Panc1 (cell line): ENCODE data around the gene METTL23. TPM values are rescaled to one million over a fixed set of nuclear protein-coding genes. Genes with fewer than 3 reads are reported as not detected.
A peak's percentile ranks its signal among the peaks of the same experiment; 100 is the strongest.

Experiments
- ATAC-seq: fragments of 200-7000 bp; cut with Tn5 transposase; 2 replicates; pipeline ENCODE4 v1.9.1; 2020; ENCODE audit warnings: mild to moderate bottlenecking, moderate library complexity
- BruUV-seq: library from RNA; stranded (reverse); fragments of 400-500 nt; replicated peaks from 2 replicates; lab custom pipeline; 2021; lab: Mats Ljungman, UMichigan
- CTCF ChIA-PET: fragments of 300-600 bp; sonication (Branson Sonifier 250); formaldehyde crosslinking; loops from one replicate; lab custom pipeline; 2022; ENCODE audit warnings: antibody characterized with exemption; lab: Charles Lee
- POLR2A ChIA-PET: fragments of 300-600 bp; sonication (Branson Sonifier 250); formaldehyde crosslinking; loops from one replicate; lab custom pipeline; 2022; ENCODE audit warnings: antibody characterized with exemption; lab: Charles Lee
- DNase-seq: peaks from one replicate; pipeline ENCODE4 v3.0.0-alpha.2; 2010; ENCODE audit warnings: low read depth, low spot score
- H3K27ac ChIP-seq: 2 replicates; pipeline ENCODE4 v1.5.1; 2011; ENCODE audit warnings: mild to moderate bottlenecking, low read length, inconsistent platforms
- H3K27me3 ChIP-seq: fragments of 200-500 bp; sonication (Bioruptor generic); 2 replicates; pipeline ENCODE4 v1.6.0; 2014; ENCODE audit warnings: low read length, inconsistent platforms; ENCODE audit not compliant: control insufficient read depth, insufficient read depth
- H3K36me3 ChIP-seq: fragments of 200-500 bp; sonication (Bioruptor generic); 2 replicates; pipeline ENCODE4 v1.5.1; 2014; ENCODE audit warnings: inconsistent platforms, mild to moderate bottlenecking, low read length, moderate library complexity; ENCODE audit not compliant: control insufficient read depth, insufficient read depth
- H3K4me1 ChIP-seq: 2 replicates; pipeline ENCODE4 v1.5.1; 2011; ENCODE audit warnings: inconsistent platforms, mild to moderate bottlenecking, low read length, moderate library complexity; ENCODE audit not compliant: control insufficient read depth, insufficient read depth
- H3K4me3 ChIP-seq, 2 experiments: 2 replicates each; pipeline ENCODE4 v1.5.1; 2011 to 2012; ENCODE audit warnings: low read depth in 2 of 2, low read length in 2 of 2, mild to moderate bottlenecking in 2 of 2, inconsistent platforms in 1 of 2, moderate library complexity in 1 of 2
- H3K9me3 ChIP-seq: fragments of 200-500 bp; sonication (Bioruptor generic); 2 replicates; pipeline ENCODE4 v1.5.1; 2014; ENCODE audit warnings: low read depth, mild to moderate bottlenecking, inconsistent platforms, low read length, moderate library complexity; ENCODE audit not compliant: control insufficient read depth, insufficient read depth
- POLR2AphosphoS5 ChIP-seq: IDR thresholded peaks from 2 replicates; pipeline ENCODE4 v1.6.1; 2012; ENCODE audit warnings: mild to moderate bottlenecking, low read depth, low read length, moderate library complexity
- SIN3A ChIP-seq: IDR thresholded peaks from 2 replicates; pipeline ENCODE4 v1.6.1; 2012; ENCODE audit warnings: low read depth, mild to moderate bottlenecking, low read length, moderate library complexity, borderline replicate concordance; ENCODE audit not compliant: insufficient read depth
- TCF7L2 ChIP-seq: IDR thresholded peaks from 2 replicates; pipeline ENCODE4 v1.6.1; 2011; ENCODE audit warnings: mild to moderate bottlenecking, low read depth, low read length, inconsistent platforms
- in situ Hi-C: cut with HindIII; loops from 2 replicates; pipeline ENCODE4 v1.10.0; 2016; ENCODE audit warnings: low sequenced_read_pairs, low pct_unique_long_range_greater_than_20kb
- intact Hi-C: fragments of 100-400 bp; cut with micrococcal nuclease; formaldehyde crosslinking; loops from one replicate; pipeline ENCODE4 v1.10.0; 2022; ENCODE audit not compliant: unreplicated experiment
- total RNA-seq: library from RNA; stranded (reverse); gene quantifications from one replicate; pipeline ENCODE4 v1.2.1, GENCODE V29; 2021; ENCODE audit not compliant: unreplicated experiment
- TF ChIP-seq, protein P1 (sequence below): fragments of 450-650 bp; IDR thresholded peaks from 2 replicates; pipeline ENCODE4 v1.5.1; 2017; ENCODE audit warnings: mild to moderate bottlenecking
- TF ChIP-seq, protein P2 (sequence below), 2 experiments: IDR thresholded peaks; 2 replicates each; pipeline ENCODE4 v1.6.1; 2011 to 2012; ENCODE audit warnings: low read depth in 2 of 2, control low read depth in 1 of 2, low read length in 1 of 2, mild to moderate bottlenecking in 1 of 2, moderate library complexity in 1 of 2; ENCODE audit not compliant: insufficient read depth in 1 of 2

Gene METTL23
- total RNA-seq, 1 experiment from 2014 or later: 42.8 TPM

DNA sequence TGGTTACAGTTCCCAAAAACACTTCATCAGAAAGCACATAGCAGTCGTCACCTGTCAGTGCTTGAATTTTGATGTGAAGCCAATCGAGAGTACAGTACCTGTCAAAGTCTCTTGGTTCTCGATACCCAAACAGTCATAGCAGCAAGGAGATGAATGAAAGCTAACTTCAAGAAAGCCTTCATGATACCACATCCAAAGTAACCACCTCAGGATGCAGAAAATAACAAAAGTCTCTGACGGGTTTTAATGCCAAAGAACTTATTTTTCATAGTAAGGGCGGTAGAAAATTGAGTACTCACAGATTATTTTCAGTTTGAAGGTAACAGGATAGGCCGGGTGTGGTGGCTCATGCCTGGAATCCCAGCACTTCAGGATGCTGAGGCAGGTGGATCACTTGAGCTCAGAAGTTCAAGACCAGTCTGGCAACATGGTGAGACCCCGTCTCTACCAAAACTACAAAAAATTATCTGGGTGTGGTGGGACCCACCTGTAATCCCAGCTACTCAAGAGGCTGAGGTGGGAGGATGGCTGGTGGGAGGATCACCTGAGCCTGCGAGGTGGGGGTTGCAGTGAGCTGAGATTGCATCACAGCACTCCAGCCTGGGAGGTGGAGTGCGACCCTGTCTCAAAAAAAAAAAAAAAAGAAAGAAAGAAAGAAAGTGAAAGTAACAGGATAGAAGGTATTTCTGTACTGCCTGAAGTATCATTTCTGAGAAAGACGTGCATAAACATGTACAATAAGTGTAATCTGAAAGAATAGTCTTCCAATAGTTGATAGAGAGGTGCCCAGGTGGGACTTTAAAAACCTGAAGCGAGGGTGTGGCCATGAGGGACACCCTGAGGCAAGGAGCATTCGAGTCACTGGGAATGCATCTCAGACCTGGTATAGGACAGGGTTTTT lies 26.7 kb downstream of the METTL23 start:
- ChIA-PET CTCF (no interaction called here), POLR2A (no interaction called here)
- no peaks in the 10 kb centered on the region for H3K4me1 ChIP-seq
- intact Hi-C loops: no loop called here
- in situ Hi-C loops: no loop called here
- ATAC-seq: no peak
- no peak overlapping the region for H3K27ac ChIP-seq
- no peaks in the 10 kb centered on the region for H3K27me3 ChIP-seq
- H3K9me3 ChIP-seq: no peaks in the 10 kb centered on the region
- no peak for DNase-seq
- BruUV-seq: no TSS peak
- no peaks in the 10 kb centered on the region; the same call in 1 of the 2 replicates for H3K36me3 ChIP-seq
- H3K4me3 ChIP-seq: no peak overlapping the region
- TF ChIP-seq TCF7L2 (no peak), POLR2AphosphoS5 (no peak), SIN3A (no peak)
- TF ChIP-seq, protein P1, sequence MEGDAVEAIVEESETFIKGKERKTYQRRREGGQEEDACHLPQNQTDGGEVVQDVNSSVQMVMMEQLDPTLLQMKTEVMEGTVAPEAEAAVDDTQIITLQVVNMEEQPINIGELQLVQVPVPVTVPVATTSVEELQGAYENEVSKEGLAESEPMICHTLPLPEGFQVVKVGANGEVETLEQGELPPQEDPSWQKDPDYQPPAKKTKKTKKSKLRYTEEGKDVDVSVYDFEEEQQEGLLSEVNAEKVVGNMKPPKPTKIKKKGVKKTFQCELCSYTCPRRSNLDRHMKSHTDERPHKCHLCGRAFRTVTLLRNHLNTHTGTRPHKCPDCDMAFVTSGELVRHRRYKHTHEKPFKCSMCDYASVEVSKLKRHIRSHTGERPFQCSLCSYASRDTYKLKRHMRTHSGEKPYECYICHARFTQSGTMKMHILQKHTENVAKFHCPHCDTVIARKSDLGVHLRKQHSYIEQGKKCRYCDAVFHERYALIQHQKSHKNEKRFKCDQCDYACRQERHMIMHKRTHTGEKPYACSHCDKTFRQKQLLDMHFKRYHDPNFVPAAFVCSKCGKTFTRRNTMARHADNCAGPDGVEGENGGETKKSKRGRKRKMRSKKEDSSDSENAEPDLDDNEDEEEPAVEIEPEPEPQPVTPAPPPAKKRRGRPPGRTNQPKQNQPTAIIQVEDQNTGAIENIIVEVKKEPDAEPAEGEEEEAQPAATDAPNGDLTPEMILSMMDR: no peak
- TF ChIP-seq, protein P2, sequence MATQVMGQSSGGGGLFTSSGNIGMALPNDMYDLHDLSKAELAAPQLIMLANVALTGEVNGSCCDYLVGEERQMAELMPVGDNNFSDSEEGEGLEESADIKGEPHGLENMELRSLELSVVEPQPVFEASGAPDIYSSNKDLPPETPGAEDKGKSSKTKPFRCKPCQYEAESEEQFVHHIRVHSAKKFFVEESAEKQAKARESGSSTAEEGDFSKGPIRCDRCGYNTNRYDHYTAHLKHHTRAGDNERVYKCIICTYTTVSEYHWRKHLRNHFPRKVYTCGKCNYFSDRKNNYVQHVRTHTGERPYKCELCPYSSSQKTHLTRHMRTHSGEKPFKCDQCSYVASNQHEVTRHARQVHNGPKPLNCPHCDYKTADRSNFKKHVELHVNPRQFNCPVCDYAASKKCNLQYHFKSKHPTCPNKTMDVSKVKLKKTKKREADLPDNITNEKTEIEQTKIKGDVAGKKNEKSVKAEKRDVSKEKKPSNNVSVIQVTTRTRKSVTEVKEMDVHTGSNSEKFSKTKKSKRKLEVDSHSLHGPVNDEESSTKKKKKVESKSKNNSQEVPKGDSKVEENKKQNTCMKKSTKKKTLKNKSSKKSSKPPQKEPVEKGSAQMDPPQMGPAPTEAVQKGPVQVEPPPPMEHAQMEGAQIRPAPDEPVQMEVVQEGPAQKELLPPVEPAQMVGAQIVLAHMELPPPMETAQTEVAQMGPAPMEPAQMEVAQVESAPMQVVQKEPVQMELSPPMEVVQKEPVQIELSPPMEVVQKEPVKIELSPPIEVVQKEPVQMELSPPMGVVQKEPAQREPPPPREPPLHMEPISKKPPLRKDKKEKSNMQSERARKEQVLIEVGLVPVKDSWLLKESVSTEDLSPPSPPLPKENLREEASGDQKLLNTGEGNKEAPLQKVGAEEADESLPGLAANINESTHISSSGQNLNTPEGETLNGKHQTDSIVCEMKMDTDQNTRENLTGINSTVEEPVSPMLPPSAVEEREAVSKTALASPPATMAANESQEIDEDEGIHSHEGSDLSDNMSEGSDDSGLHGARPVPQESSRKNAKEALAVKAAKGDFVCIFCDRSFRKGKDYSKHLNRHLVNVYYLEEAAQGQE (IDR thresholded peaks at IDR 0.05; ENCODE audit: insufficient read depth in 1 of 2, low read depth in 2 of 2, low read length in 1 of 2): no peak

DNA sequence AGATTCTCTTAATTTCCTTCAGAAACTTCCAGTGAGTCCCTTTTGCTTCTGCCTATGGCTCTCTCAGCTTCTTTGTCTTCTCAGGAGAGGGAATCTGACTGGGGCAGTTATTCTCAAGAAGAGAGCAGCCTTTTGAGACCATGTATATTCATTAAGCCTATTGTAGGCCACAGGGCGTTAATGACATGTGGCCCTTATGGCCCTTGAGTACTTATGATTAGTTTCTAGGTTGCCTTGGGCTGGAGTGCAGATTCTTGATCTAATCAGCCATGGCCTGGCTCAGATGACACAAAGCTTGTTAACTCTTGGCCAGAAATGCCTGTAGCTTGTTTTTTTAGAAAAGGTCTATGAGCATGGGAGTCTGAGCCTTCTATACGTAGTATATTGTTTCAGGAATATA lies 28.6 kb downstream of the METTL23 start:
- no peaks in the 10 kb centered on the region for H3K9me3 ChIP-seq
- H3K36me3 ChIP-seq: no peaks in the 10 kb centered on the region; the same call in 1 of the 2 replicates
- DNase-seq (no peak), ATAC-seq (0 out of 2 replicates have a peak, but pooled peaks have one; percentile 42)
- intact Hi-C loops (no loop called here), in situ Hi-C loops (no loop called here)
- no peak overlapping the region for H3K27ac ChIP-seq
- TF ChIP-seq SIN3A (no peak), POLR2AphosphoS5 (no peak)
- CTCF ChIA-PET: no interaction called here
- no peaks in the 10 kb centered on the region for H3K4me1 ChIP-seq
- H3K4me3 ChIP-seq: no peak overlapping the region
- POLR2A ChIA-PET: interaction anchor here (0.6 kb wide), 1 partner anchor 52 kb away, joined by 5 read pairs; no protein-coding TSS in a partner anchor
- BruUV-seq: no TSS peak
- no peaks in the 10 kb centered on the region for H3K27me3 ChIP-seq

DNA sequence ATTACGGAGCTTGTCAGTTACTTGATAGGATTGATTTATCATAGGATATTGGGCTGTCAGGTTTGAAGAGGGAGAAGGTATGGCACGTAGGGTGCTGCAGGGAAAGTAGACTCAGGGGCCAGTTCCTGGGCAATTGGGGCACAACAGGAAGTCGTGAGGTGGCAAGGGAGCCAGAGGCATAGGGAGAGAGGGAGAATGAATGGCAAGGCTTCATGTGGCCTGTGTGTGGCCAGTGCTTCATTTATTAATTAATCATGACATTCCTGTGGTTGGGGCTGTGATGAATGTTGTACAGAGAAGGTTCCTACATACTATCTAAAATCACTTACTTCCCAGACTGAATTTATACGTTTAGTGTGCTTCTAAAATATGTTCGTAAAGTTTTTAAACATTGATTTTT lies 30.6 kb downstream of the METTL23 start:
- Histone ChIP-seq H3K4me3 (no peak overlapping the region), H3K36me3 (no peaks in the 10 kb centered on the region; the same call in 1 of the 2 replicates), H3K27ac (no peak overlapping the region), H3K4me1 (no peaks in the 10 kb centered on the region), H3K27me3 (no peaks in the 10 kb centered on the region), H3K9me3 (no peaks in the 10 kb centered on the region)
- in situ Hi-C loops: no loop called here
- DNase-seq: no peak
- TF ChIP-seq, protein P2 (IDR thresholded peaks at IDR 0.05; ENCODE audit: insufficient read depth in 1 of 2, low read depth in 2 of 2, low read length in 1 of 2): no peak
- TF ChIP-seq, protein P1: no peak
- TF ChIP-seq SIN3A (no peak), POLR2AphosphoS5 (no peak), TCF7L2 (no peak)
- intact Hi-C loops: no loop called here
- ChIA-PET CTCF (no interaction called here), POLR2A (interaction anchor here (0.7 kb wide), 1 partner anchor 17 kb away, joined by 4 read pairs; no protein-coding TSS in a partner anchor)
- ATAC-seq: no peak
- BruUV-seq: no TSS peak
